WTC11 (cell line): ENCODE results near the gene PPID. TPM values are rescaled to one million over a fixed set of nuclear protein-coding genes. Genes with fewer than 3 reads are reported as not detected.

ENCODE experiments used
- ATAC-seq: fragments of 200-7000 bp; cut with Tn5 transposase; 2 replicates; pipeline ENCODE4 v1.10.0; 2021; ENCODE audit warnings: mild to moderate bottlenecking, moderate library complexity
- CTCF ChIA-PET: fragments of 300-600 bp; sonication (Branson Sonifier 250); formaldehyde crosslinking; loops from one replicate; lab custom pipeline; 2021; ENCODE audit warnings: antibody characterized with exemption; lab: Charles Lee
- POLR2A ChIA-PET: fragments of 350-600 bp; sonication (Branson Sonifier 250); formaldehyde crosslinking; loops from one replicate; lab custom pipeline; 2021; ENCODE audit warnings: antibody characterized with exemption; lab: Charles Lee
- DNase-seq: peaks from one replicate; pipeline ENCODE4 v3.0.0; 2021; ENCODE audit warnings: low spot score
- H3K27ac Mint-ChIP-seq: 2 replicates; pipeline ENCODE4 v1.8.0; 2021; ENCODE audit warnings: mixed read lengths
- H3K27me3 Mint-ChIP-seq: 2 replicates; pipeline ENCODE4 v1.8.0; 2021; ENCODE audit warnings: low read depth, mild to moderate bottlenecking, moderate library complexity, mixed read lengths
- H3K36me3 Mint-ChIP-seq: 2 replicates; pipeline ENCODE4 v1.8.0; 2021; ENCODE audit warnings: mixed read lengths
- H3K4me1 Mint-ChIP-seq: 2 replicates; pipeline ENCODE4 v1.8.0; 2022; ENCODE audit warnings: mixed read lengths
- H3K4me3 Mint-ChIP-seq: 2 replicates; pipeline ENCODE4 v1.8.0; 2021; ENCODE audit warnings: mild to moderate bottlenecking, moderate library complexity, mixed read lengths
- H3K9me3 Mint-ChIP-seq: 2 replicates; pipeline ENCODE4 v1.8.0; 2021; ENCODE audit warnings: mixed read lengths
- CBFB ChIP-seq: sonication (generic); formaldehyde crosslinking; IDR thresholded peaks from 2 replicates; pipeline ENCODE4 v1.8.1; 2022; ENCODE audit warnings: mild to moderate bottlenecking, low read depth, missing genetic modification reagents
- GABPB1 ChIP-seq: sonication (generic); formaldehyde crosslinking; IDR thresholded peaks from 2 replicates; pipeline ENCODE4 v1.8.1; 2023; ENCODE audit warnings: mild to moderate bottlenecking, missing genetic modification reagents
- OVOL2 ChIP-seq: fragments of 250-450 bp; sonication (Bioruptor Pico); IDR thresholded peaks from 2 replicates; pipeline ENCODE4 v1.9.0; 2021; ENCODE audit warnings: mild to moderate bottlenecking, borderline replicate concordance
- ZNF138 ChIP-seq: sonication (generic); formaldehyde crosslinking; conservative IDR thresholded peaks from 2 replicates; pipeline ENCODE4 v1.8.1; 2022; ENCODE audit warnings: mild to moderate bottlenecking, moderate library complexity, missing genetic modification reagents
- ZNF317 ChIP-seq: sonication (generic); formaldehyde crosslinking; IDR thresholded peaks from 2 replicates; pipeline ENCODE4 v1.8.1; 2023; ENCODE audit warnings: low read depth, mild to moderate bottlenecking, moderate library complexity, missing genetic modification reagents, borderline replicate concordance
- total RNA-seq: library from RNA; stranded (reverse); gene quantifications from 3 replicates; pipeline ENCODE4 v1.2.3, GENCODE V29; 2021
- TF ChIP-seq, protein P1 (sequence below): sonication (generic); formaldehyde crosslinking; IDR thresholded peaks from 2 replicates; pipeline ENCODE4 v1.8.0; 2023; ENCODE audit warnings: missing genetic modification reagents, mild to moderate bottlenecking, borderline replicate concordance
- TF ChIP-seq, protein P2 (sequence below): sonication (generic); formaldehyde crosslinking; conservative IDR thresholded peaks from 2 replicates; pipeline ENCODE4 v1.8.1; 2022; ENCODE audit warnings: mild to moderate bottlenecking, missing genetic modification reagents
- TF ChIP-seq, protein P3 (sequence below): sonication (generic); formaldehyde crosslinking; IDR thresholded peaks from 2 replicates; pipeline ENCODE4 v1.8.0; 2022; ENCODE audit warnings: mild to moderate bottlenecking, missing genetic modification reagents
- TF ChIP-seq, protein P4 (sequence below): sonication (generic); formaldehyde crosslinking; IDR thresholded peaks from 2 replicates; pipeline ENCODE4 v1.8.1; 2023; ENCODE audit warnings: mild to moderate bottlenecking, moderate library complexity, missing genetic modification reagents
- TF ChIP-seq, protein P5 (sequence below): fragments of 250-450 bp; sonication (Bioruptor Pico); IDR thresholded peaks from 2 replicates; pipeline ENCODE4 v1.9.0; 2021; ENCODE audit warnings: moderate library complexity, mild to moderate bottlenecking, inconsistent platforms, borderline replicate concordance
- TF ChIP-seq, protein P6 (sequence below): sonication (generic); formaldehyde crosslinking; IDR thresholded peaks from 2 replicates; pipeline ENCODE4 v1.8.0; 2023; ENCODE audit warnings: mild to moderate bottlenecking, missing genetic modification reagents
- TF ChIP-seq, protein P7 (sequence below): sonication (generic); formaldehyde crosslinking; IDR thresholded peaks from 2 replicates; pipeline ENCODE4 v1.8.0; 2022; ENCODE audit warnings: mild to moderate bottlenecking, missing genetic modification reagents
- TF ChIP-seq, protein P8 (sequence below): fragments of 200-600 bp; IDR thresholded peaks from 2 replicates; pipeline ENCODE4 v1.8.0; 2022; ENCODE audit warnings: antibody characterized with exemption
- TF ChIP-seq, protein P9 (sequence below): sonication (generic); formaldehyde crosslinking; IDR thresholded peaks from 2 replicates; pipeline ENCODE4 v1.8.1; 2023; ENCODE audit warnings: mild to moderate bottlenecking, missing genetic modification reagents, borderline replicate concordance

The PPID gene
- total RNA-seq, 1 experiment from 2014 or later, result 40.5 TPM

DNA sequence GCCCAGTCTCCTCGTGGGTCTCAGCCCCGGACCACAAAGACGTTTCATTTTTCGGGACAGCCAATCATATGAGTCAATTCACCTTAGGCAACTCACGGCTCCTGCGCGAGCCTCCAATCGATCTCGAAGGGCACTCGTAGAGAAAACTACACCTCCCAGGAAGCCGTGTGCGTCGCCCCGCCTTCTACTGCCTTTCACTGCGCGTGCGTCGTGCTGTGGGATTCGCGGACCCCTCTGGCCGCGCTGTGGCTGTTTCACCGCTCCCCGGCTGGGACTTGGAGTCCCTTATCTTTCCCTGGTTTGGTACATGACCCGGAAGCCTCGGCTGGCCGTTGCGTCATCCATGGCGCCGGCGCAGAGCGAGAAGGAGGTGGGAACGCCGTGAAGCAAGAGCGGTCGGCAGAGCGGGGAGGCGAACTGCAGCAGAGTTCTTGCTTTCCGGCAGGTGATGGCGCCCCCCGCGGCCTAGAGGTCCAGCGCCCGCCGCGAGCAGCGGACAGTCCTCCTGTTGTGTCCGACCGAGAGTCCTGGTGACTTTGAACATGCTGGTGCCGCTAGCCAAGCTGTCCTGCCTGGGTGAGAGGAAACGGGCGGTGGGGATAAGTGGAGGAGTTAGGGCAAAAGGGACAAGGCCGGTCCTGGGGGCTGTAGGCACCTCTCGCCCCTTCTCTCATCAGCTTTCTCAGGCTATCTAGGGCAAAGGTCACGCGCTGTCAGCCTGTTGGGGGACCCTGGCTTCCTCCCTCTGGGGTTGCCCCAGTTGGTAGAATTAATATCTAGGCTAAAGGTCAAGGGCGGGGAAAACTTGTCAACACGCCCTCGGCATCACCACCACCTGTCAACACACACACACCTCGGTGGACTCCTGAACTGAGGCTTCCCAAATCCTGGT is 51.0 kb downstream of the PPID start, which contains the start of gene ETFDH (continued):
- TF ChIP-seq, protein P1, sequence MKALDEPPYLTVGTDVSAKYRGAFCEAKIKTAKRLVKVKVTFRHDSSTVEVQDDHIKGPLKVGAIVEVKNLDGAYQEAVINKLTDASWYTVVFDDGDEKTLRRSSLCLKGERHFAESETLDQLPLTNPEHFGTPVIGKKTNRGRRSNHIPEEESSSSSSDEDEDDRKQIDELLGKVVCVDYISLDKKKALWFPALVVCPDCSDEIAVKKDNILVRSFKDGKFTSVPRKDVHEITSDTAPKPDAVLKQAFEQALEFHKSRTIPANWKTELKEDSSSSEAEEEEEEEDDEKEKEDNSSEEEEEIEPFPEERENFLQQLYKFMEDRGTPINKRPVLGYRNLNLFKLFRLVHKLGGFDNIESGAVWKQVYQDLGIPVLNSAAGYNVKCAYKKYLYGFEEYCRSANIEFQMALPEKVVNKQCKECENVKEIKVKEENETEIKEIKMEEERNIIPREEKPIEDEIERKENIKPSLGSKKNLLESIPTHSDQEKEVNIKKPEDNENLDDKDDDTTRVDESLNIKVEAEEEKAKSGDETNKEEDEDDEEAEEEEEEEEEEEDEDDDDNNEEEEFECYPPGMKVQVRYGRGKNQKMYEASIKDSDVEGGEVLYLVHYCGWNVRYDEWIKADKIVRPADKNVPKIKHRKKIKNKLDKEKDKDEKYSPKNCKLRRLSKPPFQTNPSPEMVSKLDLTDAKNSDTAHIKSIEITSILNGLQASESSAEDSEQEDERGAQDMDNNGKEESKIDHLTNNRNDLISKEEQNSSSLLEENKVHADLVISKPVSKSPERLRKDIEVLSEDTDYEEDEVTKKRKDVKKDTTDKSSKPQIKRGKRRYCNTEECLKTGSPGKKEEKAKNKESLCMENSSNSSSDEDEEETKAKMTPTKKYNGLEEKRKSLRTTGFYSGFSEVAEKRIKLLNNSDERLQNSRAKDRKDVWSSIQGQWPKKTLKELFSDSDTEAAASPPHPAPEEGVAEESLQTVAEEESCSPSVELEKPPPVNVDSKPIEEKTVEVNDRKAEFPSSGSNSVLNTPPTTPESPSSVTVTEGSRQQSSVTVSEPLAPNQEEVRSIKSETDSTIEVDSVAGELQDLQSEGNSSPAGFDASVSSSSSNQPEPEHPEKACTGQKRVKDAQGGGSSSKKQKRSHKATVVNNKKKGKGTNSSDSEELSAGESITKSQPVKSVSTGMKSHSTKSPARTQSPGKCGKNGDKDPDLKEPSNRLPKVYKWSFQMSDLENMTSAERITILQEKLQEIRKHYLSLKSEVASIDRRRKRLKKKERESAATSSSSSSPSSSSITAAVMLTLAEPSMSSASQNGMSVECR (CRISPR knock-in tag), result peak; percentile 60; the same call in 1 of the 2 replicates
- TF ChIP-seq, protein P2, sequence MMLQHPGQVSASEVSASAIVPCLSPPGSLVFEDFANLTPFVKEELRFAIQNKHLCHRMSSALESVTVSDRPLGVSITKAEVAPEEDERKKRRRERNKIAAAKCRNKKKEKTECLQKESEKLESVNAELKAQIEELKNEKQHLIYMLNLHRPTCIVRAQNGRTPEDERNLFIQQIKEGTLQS (CRISPR knock-in tag), result peak; percentile 99
- TF ChIP-seq, protein P3, sequence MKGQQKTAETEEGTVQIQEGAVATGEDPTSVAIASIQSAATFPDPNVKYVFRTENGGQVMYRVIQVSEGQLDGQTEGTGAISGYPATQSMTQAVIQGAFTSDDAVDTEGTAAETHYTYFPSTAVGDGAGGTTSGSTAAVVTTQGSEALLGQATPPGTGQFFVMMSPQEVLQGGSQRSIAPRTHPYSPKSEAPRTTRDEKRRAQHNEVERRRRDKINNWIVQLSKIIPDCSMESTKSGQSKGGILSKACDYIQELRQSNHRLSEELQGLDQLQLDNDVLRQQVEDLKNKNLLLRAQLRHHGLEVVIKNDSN, result 0 out of 2 replicates have a peak, but pooled peaks have one; percentile 37
- TF ChIP-seq, protein P4, sequence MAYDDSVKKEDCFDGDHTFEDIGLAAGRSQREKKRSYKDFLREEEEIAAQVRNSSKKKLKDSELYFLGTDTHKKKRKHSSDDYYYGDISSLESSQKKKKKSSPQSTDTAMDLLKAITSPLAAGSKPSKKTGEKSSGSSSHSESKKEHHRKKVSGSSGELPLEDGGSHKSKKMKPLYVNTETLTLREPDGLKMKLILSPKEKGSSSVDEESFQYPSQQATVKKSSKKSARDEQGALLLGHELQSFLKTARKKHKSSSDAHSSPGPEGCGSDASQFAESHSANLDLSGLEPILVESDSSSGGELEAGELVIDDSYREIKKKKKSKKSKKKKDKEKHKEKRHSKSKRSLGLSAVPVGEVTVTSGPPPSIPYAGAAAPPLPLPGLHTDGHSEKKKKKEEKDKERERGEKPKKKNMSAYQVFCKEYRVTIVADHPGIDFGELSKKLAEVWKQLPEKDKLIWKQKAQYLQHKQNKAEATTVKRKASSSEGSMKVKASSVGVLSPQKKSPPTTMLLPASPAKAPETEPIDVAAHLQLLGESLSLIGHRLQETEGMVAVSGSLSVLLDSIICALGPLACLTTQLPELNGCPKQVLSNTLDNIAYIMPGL (CRISPR knock-in tag), result peak; percentile 54; the same call in 1 of the 2 replicates

DNA sequence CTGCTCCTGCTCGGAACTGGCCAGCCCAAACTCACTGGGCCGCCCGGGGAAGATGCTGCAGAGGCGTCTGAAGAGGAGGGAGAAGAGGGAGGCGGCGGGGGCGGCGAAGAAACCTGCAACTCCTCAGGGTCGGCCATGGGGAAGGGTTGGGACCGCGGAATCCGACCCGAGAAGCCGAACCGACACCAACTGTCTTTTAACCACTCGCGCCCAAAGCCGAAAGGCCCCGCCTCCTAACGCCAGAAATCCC is 51.6 kb downstream of the PPID start, which contains the start of gene C4orf46:
C4orf46 (minus strand) TSS at position 223 of the 250 bp plus-strand sequence; CDS start at position 137, 86 bp downstream.
- POLR2A ChIA-PET, result no interaction called here
- CTCF ChIA-PET, result interaction anchor here (0.7 kb wide), 1 partner anchor 176 kb away, joined by 3 read pairs; no protein-coding TSS in a partner anchor
- Mint-ChIP-seq H3K4me1 (peaks cover 13% of the 10 kb centered on the region), H3K4me3 (peak within 1 kb of the TSS; percentile 98), H3K27me3 (no peaks in the 10 kb centered on the region), H3K36me3 (peaks cover 7% of the 10 kb centered on the region), H3K27ac (peak within 1 kb of the TSS; percentile 98), H3K9me3 (no peaks in the 10 kb centered on the region)
- DNase-seq, result no peak
- ATAC-seq, result no peak
- TF ChIP-seq CBFB (CRISPR knock-in tag) (no peak), ZNF317 (no peak), GABPB1 (CRISPR knock-in tag) (no peak), ZNF138 (CRISPR knock-in tag) (no peak), OVOL2 (CRISPR knock-in tag) (no peak)
- TF ChIP-seq, protein P5, sequence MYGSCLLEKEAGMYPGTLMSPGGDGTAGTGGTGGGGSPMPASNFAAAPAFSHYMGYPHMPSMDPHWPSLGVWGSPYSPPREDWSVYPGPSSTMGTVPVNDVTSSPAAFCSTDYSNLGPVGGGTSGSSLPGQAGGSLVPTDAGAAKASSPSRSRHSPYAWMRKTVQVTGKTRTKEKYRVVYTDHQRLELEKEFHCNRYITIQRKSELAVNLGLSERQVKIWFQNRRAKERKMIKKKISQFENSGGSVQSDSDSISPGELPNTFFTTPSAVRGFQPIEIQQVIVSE (CRISPR knock-in tag), result no peak
- TF ChIP-seq, protein P6, sequence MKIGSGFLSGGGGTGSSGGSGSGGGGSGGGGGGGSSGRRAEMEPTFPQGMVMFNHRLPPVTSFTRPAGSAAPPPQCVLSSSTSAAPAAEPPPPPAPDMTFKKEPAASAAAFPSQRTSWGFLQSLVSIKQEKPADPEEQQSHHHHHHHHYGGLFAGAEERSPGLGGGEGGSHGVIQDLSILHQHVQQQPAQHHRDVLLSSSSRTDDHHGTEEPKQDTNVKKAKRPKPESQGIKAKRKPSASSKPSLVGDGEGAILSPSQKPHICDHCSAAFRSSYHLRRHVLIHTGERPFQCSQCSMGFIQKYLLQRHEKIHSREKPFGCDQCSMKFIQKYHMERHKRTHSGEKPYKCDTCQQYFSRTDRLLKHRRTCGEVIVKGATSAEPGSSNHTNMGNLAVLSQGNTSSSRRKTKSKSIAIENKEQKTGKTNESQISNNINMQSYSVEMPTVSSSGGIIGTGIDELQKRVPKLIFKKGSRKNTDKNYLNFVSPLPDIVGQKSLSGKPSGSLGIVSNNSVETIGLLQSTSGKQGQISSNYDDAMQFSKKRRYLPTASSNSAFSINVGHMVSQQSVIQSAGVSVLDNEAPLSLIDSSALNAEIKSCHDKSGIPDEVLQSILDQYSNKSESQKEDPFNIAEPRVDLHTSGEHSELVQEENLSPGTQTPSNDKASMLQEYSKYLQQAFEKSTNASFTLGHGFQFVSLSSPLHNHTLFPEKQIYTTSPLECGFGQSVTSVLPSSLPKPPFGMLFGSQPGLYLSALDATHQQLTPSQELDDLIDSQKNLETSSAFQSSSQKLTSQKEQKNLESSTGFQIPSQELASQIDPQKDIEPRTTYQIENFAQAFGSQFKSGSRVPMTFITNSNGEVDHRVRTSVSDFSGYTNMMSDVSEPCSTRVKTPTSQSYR (CRISPR knock-in tag), result no peak
- TF ChIP-seq, protein P7, sequence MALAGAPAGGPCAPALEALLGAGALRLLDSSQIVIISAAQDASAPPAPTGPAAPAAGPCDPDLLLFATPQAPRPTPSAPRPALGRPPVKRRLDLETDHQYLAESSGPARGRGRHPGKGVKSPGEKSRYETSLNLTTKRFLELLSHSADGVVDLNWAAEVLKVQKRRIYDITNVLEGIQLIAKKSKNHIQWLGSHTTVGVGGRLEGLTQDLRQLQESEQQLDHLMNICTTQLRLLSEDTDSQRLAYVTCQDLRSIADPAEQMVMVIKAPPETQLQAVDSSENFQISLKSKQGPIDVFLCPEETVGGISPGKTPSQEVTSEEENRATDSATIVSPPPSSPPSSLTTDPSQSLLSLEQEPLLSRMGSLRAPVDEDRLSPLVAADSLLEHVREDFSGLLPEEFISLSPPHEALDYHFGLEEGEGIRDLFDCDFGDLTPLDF (CRISPR knock-in tag), result no peak
- TF ChIP-seq, protein P8, sequence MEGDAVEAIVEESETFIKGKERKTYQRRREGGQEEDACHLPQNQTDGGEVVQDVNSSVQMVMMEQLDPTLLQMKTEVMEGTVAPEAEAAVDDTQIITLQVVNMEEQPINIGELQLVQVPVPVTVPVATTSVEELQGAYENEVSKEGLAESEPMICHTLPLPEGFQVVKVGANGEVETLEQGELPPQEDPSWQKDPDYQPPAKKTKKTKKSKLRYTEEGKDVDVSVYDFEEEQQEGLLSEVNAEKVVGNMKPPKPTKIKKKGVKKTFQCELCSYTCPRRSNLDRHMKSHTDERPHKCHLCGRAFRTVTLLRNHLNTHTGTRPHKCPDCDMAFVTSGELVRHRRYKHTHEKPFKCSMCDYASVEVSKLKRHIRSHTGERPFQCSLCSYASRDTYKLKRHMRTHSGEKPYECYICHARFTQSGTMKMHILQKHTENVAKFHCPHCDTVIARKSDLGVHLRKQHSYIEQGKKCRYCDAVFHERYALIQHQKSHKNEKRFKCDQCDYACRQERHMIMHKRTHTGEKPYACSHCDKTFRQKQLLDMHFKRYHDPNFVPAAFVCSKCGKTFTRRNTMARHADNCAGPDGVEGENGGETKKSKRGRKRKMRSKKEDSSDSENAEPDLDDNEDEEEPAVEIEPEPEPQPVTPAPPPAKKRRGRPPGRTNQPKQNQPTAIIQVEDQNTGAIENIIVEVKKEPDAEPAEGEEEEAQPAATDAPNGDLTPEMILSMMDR, result no peak
- TF ChIP-seq, protein P9, sequence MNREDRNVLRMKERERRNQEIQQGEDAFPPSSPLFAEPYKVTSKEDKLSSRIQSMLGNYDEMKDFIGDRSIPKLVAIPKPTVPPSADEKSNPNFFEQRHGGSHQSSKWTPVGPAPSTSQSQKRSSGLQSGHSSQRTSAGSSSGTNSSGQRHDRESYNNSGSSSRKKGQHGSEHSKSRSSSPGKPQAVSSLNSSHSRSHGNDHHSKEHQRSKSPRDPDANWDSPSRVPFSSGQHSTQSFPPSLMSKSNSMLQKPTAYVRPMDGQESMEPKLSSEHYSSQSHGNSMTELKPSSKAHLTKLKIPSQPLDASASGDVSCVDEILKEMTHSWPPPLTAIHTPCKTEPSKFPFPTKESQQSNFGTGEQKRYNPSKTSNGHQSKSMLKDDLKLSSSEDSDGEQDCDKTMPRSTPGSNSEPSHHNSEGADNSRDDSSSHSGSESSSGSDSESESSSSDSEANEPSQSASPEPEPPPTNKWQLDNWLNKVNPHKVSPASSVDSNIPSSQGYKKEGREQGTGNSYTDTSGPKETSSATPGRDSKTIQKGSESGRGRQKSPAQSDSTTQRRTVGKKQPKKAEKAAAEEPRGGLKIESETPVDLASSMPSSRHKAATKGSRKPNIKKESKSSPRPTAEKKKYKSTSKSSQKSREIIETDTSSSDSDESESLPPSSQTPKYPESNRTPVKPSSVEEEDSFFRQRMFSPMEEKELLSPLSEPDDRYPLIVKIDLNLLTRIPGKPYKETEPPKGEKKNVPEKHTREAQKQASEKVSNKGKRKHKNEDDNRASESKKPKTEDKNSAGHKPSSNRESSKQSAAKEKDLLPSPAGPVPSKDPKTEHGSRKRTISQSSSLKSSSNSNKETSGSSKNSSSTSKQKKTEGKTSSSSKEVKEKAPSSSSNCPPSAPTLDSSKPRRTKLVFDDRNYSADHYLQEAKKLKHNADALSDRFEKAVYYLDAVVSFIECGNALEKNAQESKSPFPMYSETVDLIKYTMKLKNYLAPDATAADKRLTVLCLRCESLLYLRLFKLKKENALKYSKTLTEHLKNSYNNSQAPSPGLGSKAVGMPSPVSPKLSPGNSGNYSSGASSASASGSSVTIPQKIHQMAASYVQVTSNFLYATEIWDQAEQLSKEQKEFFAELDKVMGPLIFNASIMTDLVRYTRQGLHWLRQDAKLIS (CRISPR knock-in tag), result no peak
